ENCODE data around the gene CXCL6. TPM values are rescaled to one million over a fixed set of nuclear protein-coding genes. Genes with fewer than 3 reads are reported as not detected.

The CXCL6 gene
- polyA plus RNA-seq, 3 donors: not detected

DNA sequence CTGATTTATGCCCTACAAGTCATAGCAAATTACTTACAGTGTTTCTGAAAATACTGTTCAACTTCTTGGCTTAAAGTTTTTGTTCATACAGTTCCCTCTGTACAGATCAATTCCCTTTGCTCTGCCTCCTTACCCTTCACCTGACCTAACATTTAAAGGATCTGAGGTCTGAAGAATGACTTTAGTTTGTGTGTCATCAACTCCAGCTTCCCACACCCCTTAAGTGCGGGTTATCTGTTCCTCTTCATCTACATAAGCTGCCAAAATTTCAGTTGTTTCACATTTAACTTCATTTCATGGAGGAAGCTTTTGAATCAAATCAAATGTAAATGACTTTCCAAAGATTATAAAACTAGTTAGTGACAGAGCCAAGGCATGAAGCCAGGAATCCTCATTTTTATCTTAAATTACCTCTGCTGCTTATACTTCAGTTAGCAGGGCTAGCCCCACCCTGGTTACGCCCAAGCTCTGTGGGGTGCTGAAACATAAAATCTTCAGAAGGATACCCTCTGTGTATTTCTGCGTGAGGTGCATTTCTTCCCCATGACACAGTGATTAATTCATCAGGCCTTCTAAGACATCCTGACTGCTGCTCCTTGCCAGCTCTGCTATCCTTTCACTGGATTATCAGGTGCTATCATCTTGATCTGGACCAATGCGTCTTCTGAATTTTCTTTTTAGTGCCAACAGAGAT, 49.2 kb downstream of the CXCL6 start:
- Mint-ChIP-seq H3K36me3 (peaks cover 0 to 2% of the 10 kb centered on the region in 2 donors), H3K9me3 (no peaks in the 10 kb centered on the region), H3K4me1 (peaks cover 12% of the 10 kb centered on the region), H3K4me3 (no peak overlapping the region), H3K27ac (no peak overlapping the region), H3K27me3 (ENCODE audit: low read depth in 3 of 3) (no peaks in the 10 kb centered on the region)
- Histone ChIP-seq H3K4me3 (replicated peaks in 1 of 3; ENCODE audit: low read depth in 2 of 3, low read length in 3 of 3) (no peak overlapping the region), H3K27ac (ENCODE audit: low read depth in 1 of 2, low read length in 2 of 2) (no peak overlapping the region), H3K4me1 (ENCODE audit: control insufficient read depth in 1 of 2, insufficient read depth in 2 of 2, low read length in 2 of 2) (no peaks in the 10 kb centered on the region), H2AFZ (ENCODE audit: insufficient read depth, low read depth, low read length, poor library complexity, severe bottlenecking) (no peak overlapping the region), H3K36me3 (replicated peaks in 1 of 2; ENCODE audit: control insufficient read depth in 1 of 2, insufficient read depth in 2 of 2, low read length in 2 of 2) (no peaks in the 10 kb centered on the region), H3K4me2 (replicated peaks; ENCODE audit: extremely low read depth, low read length, poor library complexity, severe bottlenecking) (no peak overlapping the region), H3K27me3 (ENCODE audit: control insufficient read depth in 2 of 2, insufficient read depth in 2 of 2, low read length in 2 of 2) (no peaks in the 10 kb centered on the region), H4K20me1 (ENCODE audit: insufficient read depth, low read length) (no peaks in the 10 kb centered on the region), H3K79me2 (ENCODE audit: insufficient read depth, low read length) (no peaks in the 10 kb centered on the region), H3K9me3 (replicated peaks in 1 of 2; ENCODE audit: control insufficient read depth in 1 of 2, insufficient read depth in 1 of 2, low read length in 2 of 2) (no peaks in the 10 kb centered on the region), H3K9ac (ENCODE audit: insufficient read depth, low read length, poor library complexity, severe bottlenecking) (no peak overlapping the region)
- no peak for DNase-seq
- intact Hi-C loops (cut with micrococcal nuclease): no loop called here
- TF ChIP-seq, protein P1, sequence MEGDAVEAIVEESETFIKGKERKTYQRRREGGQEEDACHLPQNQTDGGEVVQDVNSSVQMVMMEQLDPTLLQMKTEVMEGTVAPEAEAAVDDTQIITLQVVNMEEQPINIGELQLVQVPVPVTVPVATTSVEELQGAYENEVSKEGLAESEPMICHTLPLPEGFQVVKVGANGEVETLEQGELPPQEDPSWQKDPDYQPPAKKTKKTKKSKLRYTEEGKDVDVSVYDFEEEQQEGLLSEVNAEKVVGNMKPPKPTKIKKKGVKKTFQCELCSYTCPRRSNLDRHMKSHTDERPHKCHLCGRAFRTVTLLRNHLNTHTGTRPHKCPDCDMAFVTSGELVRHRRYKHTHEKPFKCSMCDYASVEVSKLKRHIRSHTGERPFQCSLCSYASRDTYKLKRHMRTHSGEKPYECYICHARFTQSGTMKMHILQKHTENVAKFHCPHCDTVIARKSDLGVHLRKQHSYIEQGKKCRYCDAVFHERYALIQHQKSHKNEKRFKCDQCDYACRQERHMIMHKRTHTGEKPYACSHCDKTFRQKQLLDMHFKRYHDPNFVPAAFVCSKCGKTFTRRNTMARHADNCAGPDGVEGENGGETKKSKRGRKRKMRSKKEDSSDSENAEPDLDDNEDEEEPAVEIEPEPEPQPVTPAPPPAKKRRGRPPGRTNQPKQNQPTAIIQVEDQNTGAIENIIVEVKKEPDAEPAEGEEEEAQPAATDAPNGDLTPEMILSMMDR (IDR thresholded peaks at IDR 0.05): no peak
- WGBS (ENCODE audit: insufficient coverage): 100% methylated on average over 2 of the region's 4 CpGs

Other genes starting within 250 kb of the CXCL6 start
- gene RASSF6, start 216.2 kb upstream of the CXCL6 start, polyA plus RNA-seq: not detected
- 100 to 1,000 TPM; 275 to 604 (median 328) TPM for gene CXCL8, start 96.1 kb upstream of the CXCL6 start, polyA plus RNA-seq
- 1 to 10 TPM in 1 of 3 donors, under 1 TPM in 1, not detected in 1; 0.99 to 3.3 TPM for gene PF4V1, start 16.6 kb downstream of the CXCL6 start, polyA plus RNA-seq
- gene CXCL1, start 32.7 kb downstream of the CXCL6 start, polyA plus RNA-seq: 1 to 10 TPM; 1.7 to 4.4 (median 3.5) TPM
- 10 to 100 TPM in 1 of 3 donors, 1 to 10 TPM in 2; 1.1 to 30.1 (median 8.6) TPM for gene PF4, start 145.3 kb downstream of the CXCL6 start, polyA plus RNA-seq
- gene PPBP, start 151.5 kb downstream of the CXCL6 start, polyA plus RNA-seq: 10 to 100 TPM in 2 of 3 donors, under 1 TPM in 1; 0.65 to 63.1 (median 16.3) TPM
- under 1 TPM in 1 of 3 donors, not detected in 2; 0.15 TPM for gene CXCL5, start 162.0 kb downstream of the CXCL6 start, polyA plus RNA-seq
- 1 to 10 TPM; 2.5 to 4.4 (median 3.7) TPM for gene CXCL3, start 202.0 kb downstream of the CXCL6 start, polyA plus RNA-seq